HG03060 (cell line): ENCODE data around the gene TM9SF4.
A peak's percentile ranks its signal among the peaks of the same experiment; 100 is the strongest.

ENCODE experiments used
- ATAC-seq: cut with Tn5 transposase; IDR thresholded peaks from one replicate; pipeline ENCODE4 v1.9.1; 2021; ENCODE audit warnings: low read depth, moderate number of reproducible peaks; ENCODE audit not compliant: unreplicated experiment

The TM9SF4 gene

DNA sequence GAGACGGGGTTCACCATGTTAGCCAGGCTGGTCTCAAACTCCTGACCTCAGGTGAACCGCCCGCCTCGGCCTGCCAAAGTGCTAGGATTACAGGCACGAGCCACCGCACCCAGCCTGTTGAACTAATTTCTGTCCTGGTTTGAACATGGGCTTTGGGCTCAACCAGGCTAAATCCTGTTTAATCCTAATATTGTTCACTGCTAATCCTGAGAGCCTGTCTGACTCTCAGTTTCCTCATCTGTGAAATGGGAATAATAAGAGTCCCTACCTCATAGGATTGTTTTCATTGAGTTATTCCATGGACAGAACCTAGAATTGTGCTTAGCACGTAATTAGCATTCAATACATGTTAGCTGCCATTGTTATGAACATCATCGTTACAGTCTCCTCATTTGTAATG is 17.4 kb downstream of the TM9SF4 start:
- no peak for ATAC-seq

DNA sequence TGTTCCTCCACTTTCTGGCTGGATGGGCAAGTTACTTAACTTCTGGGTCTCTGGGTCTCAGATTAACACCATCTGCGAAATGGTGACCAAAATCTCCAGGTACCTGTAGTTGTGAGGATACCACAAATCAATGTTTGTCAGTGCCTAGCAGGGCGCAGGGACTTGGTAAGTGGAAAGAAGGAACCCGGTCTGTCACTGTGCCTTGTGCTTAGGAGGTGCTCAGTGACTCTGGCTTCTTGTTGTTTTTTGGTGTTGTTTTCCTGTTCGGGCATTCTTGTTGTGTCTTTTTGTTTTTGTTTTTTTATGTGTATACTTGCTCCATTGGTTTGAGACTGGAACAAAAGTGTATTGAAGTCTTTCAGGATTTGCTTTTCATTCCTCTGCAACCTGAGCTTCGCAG is 17.8 kb downstream of the TM9SF4 start:
- no peak for ATAC-seq

DNA sequence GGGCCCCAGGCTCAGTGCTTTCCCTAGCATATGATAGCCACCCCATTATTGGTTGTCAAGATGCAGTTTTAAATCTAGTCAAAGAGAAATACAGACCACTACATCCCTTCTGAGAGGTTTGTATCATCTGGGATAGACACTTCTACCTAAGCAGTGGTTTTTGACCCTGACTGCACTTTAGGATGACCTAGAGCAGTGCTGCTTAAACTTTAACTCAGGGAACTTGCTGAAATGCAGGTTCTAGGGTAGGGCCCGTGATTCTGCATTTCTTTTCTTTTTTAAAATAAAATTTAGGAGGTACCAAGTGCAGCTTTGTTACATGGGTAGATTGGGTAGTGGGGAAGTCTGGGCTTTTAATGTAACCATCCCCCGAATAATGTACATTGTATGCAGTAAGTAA is 18.7 kb downstream of the TM9SF4 start:
- ATAC-seq, result no peak

DNA sequence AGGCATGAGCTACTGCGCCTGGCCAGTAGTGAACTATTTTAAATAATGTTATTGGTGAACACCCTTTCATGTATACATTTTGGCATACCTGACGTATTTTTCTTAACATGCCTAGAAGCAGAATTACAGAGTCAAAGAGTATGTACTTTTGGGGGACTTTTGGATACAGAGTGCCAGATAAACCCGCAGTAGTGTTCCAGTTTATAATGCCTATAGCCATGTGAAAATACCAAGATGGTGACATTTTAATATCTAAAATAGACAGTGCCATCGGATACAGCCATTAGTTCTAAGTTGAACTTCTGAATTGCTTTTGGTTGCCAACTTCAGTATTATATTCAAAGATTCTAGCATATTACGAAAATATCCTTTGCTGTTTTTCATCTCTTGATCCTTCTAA is 20.3 kb downstream of the TM9SF4 start:
- no peak for ATAC-seq

DNA sequence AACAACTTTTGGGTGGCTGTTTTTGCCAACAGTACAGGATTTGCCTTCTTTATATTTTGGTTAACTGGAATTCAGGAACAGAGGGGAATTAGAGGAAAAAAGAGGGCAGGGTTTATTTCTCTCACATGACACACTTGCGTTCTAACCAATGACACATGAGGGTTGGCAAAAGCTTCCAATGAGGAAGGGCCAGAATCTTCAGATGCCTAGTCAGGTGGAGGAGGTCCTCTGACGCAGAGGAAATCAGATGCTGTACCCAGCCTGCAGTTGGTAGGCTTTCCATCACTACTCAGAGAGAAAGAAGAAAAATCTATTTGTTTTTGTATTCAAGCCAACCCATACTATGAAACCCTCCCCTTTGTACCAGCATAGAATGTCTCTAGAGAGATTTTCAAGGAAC is 20.8 kb downstream of the TM9SF4 start:
- no peak for ATAC-seq

DNA sequence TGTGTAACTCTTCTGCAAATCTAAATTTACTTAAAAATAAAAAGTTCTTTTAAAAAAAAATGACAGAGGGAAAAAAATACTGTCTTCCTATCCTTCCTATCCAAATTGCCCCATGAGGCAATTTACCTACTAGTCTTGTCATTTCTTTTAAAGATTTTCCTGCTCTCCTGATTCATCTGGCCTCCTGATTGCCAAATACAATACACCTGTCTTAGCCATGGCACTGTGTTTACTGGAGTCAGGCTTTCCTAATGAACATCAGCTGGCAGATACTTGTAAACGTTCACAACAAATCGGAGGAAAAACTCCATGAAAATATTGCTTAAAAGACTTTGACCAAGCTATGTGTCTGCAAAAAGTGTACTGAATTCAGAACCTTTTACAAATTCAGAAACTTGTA is 21.5 kb downstream of the TM9SF4 start:
- no peak for ATAC-seq

DNA sequence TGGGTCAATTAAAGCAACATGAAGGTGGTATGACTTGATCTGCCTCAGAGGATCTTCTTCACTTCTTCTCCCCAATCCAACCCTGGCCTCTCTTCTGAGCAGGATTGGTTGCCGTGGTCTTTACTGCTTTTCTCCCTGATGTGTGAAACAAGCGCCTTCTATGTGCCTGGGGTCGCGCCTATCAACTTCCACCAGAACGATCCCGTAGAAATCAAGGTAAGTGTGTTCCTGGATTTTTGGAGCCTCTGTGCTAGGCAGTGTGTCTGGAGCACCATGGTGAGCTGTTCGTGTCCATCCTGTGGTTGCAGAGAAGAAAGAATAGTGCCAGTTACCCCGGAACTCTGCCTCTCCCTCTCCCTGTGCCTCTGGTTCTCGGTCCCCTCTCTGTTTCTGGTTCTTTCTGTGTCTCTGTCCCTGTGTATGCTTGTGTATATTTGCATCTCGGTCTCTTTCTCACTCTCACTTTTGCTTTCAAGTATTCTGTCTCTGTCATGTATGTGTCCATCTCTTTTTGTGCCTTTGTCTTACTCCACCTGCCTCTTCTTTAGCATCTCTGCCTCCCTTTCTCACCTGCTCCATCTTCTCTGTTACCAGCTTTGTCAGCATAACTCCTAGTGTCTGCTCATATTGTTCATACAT is 23.5 kb downstream of the TM9SF4 start:
- peak; percentile 71 for ATAC-seq

DNA sequence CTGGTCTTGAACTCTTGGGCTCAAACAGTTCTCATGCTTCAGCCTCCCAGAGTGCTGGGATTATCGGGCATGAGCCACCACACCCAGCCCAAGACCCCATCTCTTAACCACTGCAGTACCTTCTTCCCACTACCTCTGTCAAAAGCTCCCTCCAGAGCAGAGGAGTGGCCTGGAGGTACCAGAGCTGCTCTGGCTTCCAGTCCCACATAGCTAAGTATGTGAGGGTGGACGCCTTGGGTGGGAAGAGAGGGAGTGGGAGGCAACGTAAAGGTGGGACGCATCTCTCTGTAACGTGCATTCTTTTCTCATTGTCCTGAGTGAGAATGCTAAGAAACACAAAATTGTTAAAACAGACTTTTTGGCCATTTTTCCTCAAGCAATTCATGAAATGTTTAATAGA is 24.5 kb downstream of the TM9SF4 start:
- ATAC-seq, result no peak

DNA sequence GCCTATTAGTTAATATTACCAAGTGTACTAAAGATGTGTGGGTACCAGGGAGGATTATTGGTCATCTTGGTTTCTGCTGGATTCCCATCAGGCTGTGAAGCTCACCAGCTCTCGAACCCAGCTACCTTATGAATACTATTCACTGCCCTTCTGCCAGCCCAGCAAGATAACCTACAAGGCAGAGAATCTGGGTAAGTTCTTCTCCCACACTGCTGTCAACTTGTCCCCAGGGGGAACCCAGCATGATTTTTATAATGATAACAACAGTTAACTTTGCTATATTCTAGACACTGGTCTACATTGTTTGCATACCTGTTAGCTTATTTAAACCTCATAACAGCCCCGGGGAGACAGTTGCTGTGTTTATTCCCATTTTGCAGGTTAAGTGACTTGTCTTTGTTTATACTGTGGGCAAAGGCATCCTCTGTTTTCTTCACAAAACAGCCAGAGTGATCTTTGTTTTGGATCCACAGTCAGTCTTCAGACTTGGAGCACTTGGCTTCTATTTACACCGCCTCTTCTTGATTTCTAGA is 26.5 kb downstream of the TM9SF4 start:
- ATAC-seq, result no peak

DNA sequence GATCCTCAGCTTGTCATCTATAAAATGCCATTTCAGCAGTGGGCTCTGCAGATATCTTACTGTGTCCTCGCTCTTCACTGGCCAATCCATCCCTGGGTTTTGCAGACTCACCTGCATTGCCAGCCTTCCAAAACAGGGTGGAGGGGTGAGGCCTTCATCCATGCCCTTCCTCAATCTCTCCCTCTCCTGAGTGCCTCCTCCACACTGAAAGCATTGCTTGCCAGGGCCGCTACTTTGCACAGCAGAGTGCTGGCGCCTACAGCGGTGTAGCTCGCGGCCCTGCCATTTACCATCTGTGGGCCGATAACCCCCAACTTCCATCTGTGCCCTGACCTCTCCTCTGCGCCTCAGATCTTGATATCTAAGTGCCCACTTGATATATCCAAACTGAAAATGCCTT is 29.4 kb downstream of the TM9SF4 start:
- ATAC-seq, result no peak

DNA sequence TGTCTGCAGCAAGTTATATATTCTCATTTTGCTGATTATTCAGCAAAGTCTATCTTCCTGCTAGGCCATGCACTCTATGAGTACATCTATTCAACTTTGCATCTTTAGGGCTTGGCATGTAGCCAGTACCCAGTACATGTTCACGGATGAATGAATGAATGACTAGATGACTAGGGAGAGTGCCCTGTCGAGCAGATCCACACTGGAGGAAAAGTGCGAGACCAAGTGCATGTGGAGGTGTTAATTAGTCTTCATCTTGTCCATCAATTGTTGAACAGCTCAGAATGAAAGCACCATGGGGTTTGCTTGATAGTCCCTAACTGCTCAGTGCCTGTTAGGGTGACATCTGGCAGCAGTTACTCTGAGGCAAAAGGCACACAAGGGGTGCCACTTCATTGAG is 30.4 kb downstream of the TM9SF4 start:
- ATAC-seq, result no peak

DNA sequence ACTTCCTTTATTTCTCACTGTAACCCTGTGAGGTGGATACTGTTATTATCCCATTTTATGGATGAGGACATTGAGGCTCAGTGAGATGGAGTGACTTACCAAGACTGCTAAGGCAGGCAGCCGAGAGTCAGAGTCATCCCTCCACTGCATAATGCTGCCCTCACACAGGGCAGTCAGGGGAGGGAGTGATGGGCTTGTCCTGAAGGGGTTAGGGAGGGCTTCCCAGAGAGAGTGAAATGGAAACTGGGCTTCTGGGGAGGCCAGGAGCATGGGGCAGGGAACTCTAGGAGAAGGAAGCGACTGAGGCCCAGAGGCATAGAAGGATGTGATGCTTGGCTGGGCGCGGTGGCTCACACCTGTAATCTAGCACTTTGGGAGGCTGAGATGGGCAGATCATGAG is 31.1 kb downstream of the TM9SF4 start:
- no peak for ATAC-seq

DNA sequence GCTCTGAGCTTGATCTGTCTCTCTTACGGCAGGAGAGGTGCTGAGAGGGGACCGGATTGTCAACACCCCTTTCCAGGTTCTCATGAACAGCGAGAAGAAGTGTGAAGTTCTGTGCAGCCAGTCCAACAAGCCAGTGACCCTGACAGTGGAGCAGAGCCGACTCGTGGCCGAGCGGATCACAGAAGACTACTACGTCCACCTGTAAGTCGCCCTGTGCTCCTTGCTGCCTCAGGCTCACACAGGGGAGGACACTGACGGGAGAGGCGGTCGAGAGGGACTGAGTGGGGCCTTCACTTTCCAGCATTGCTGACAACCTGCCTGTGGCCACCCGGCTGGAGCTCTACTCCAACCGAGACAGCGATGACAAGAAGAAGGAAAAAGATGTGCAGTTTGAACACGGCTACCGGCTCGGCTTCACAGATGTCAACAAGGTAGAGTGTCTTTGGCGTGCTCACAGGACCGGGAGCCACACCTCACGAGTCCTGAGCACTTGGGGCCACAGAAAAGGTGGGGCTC is 32.0 kb downstream of the TM9SF4 start:
- no peak for ATAC-seq

DNA sequence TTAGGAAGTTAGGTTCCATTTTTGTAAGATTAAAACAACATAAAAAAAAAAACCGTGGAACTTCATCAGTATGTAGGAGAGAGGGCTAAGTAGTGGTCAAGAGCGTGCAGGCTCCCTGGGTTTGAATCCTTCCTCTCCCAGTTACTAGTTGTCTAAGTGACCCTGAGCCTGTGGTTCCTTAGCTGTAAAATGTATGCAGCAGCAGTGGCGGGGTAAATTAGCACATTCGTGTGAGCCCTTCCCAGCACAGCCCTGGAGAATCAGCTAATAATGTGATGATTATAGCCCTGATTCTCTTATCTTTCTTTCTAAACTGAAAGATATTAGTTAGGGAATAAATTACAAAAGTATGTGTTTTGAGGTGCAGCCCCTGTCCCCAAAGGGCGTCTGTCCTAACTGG is 32.6 kb downstream of the TM9SF4 start:
- ATAC-seq, result no peak

DNA sequence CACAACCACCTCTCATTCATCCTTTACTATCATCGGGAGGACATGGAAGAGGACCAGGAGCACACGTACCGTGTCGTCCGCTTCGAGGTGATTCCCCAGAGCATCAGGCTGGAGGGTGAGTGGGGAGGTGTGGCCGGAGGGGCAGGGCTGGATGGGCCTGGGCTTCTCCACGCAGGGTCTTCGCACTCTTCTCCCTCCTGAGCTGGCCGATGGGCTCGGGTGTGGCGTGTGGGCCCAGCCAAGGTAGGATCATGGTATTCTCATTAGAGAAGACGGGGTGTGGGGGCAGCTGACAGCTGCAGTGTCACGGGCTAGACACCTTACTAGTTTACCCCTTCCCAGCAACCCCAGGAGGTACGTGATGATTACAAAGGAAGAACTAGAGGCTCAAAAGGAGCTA is 33.5 kb downstream of the TM9SF4 start:
- ATAC-seq, result no peak

DNA sequence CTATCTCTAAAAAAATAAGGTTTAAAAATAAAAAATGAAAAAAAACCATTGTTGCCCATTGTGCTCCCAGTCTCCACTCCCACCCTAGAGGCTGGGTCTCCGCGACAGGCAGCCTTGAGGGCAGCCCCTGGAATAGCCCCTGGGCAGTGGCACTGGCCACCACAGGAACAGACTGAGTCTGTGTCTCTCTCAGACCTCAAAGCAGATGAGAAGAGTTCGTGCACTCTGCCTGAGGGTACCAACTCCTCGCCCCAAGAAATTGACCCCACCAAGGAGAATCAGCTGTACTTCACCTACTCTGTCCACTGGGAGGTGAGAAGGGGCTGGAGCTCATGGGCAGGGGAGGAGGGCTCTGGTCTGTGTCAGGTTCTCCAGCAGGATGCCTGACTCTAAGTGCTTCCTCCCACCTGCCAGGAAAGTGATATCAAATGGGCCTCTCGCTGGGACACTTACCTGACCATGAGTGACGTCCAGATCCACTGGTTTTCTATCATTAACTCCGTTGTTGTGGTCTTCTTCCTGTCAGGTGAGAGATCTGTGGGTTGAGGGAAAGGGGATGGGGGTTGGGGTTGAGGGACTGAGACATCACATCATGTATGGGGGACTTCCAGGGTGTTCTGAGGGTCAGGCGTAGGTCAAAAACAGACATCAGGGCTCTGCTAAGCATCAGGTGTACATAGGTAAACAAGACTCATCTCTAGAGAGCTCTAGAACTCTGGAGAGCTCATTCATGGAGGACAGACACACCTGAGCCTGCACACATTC is 35.6 kb downstream of the TM9SF4 start:
- ATAC-seq, result no peak

DNA sequence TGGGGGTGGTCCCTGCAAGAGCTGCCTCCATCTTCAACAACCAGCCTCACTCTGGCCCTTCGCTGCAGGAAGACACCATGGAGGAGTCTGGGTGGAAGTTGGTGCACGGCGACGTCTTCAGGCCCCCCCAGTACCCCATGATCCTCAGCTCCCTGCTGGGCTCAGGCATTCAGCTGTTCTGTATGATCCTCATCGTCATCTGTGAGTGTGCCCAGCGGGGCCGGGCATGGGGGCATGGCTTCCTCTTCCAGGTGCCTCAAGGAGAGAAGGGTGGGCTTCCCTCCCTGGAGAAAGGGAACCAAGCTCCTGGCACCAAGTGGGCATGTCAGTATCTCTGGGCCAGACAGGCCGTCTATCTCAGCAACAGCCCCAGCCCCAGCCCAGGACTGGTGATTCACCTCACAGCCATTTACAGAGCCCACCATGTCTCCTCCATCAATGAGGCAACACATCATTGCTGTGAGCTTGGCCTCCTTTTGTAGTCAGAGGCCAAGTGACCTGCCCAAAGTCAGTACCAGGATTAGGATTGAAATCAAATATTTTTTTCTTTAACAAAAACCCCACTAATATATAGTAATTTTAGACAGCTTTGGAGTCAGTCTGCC is 40.2 kb downstream of the TM9SF4 start:
- ATAC-seq, result no peak

DNA sequence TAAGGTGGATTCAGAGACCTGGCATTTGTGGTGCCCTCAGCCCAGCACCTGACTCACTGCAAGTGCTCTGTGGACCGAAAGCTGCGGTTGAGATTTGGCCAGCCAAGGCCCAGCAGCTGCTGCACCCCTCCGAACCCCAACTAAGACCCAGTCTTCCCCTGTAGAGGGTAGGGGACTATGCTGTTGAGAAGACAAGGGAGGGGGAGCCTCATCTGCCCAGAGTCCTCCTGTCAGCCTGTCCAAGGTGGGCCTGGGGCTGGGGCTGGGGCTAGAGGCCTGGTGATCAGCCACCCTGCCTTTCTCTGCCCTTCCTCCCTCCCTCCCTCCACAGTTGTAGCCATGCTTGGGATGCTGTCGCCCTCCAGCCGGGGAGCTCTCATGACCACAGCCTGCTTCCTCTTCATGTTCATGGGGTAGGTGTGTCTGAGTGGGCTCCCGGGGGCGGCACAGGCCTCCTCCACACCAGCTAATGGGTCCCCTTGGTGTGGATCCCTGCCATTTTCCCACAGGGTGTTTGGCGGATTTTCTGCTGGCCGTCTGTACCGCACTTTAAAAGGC is 40.9 kb downstream of the TM9SF4 start:
- no peak for ATAC-seq

DNA sequence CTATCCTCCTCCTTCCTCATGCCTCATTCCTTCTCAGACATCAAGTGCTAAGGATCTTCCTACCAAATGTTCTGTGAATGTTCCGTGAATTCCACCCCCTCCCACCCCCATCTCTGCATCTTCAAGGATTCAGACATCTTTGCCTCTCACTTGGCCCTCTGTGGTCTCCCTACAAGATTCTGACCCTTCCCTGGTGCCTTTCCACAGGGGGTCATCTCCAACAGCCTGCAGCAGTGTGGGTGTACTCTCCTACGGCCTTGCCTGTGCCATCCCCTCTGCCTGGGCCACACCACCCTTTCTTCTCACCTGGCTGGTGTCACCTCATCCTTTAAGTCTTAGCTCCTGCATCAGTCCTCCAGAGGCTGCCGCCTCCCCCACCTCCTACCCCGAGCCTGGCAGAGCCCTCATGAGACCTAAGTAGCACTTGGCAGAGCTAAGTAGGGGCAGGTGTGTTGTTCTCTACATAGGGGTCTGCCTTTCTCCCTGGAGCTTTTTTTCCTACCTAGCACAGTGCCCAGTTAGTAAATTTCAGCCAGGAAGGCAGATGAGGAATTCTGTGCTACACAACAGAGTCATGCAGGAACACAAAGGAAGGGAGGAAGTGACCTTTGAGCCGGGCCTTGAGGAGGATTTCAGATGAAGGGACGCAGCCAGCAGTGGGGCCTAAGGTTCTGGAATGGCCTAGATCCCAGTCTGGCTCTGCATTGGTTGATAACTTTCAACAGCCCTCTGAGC is 43.1 kb downstream of the TM9SF4 start:
- no peak for ATAC-seq

DNA sequence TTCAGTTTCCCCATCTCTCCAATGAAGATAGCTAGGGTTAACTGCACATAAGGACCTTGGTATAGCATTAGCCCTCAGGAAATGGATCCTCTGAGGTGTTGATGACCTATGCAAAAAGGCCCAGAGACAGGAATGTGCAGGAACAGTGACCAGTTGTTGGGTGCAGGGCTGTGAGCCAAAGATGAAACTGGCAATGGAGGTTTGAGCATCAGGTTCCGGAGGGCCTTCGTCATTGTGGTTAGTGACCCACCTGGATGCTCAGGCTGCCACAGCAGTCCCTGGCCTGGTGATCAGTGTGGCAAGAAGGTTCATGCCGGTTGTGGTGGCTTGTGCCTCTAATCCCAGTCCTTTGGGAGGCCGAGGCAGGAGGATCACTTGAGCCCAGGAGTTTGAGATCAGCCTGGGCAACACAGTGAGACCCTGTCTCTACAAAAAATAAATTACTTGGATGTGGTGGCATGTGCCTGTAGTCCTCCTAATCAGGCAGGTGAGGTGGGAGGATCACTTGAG is 43.7 kb downstream of the TM9SF4 start:
- no peak for ATAC-seq
